Erythroblast (primary cell): ENCODE results near the gene PCP4.

Source experiments
- GATA1 ChIP-seq: IDR thresholded peaks from 2 replicates; pipeline ENCODE4 v1.6.1; 2011; ENCODE audit warnings: low read depth, mild to moderate bottlenecking, control low read depth, low read length, moderate library complexity
- POLR2A ChIP-seq: IDR thresholded peaks from 2 replicates; pipeline ENCODE4 v1.6.1; 2011; ENCODE audit warnings: mild to moderate bottlenecking, low read length

GRCh38 chr21:39932335-39932734 lies 65.1 kb downstream of the PCP4 start:
- TF ChIP-seq POLR2A (no peak), GATA1 (no peak)
